HepG2 (cell line): ENCODE data around the gene ARHGAP30. TPM values are rescaled to one million over a fixed set of nuclear protein-coding genes. Genes with fewer than 3 reads are reported as not detected.

ENCODE experiments used
- ATAD3A ChIP-seq: sonication (generic); formaldehyde crosslinking; IDR thresholded peaks from 2 replicates; pipeline ENCODE4 v1.4.0; 2020; ENCODE audit warnings: missing genetic modification reagents
- CAMTA2 ChIP-seq: sonication (generic); formaldehyde crosslinking; IDR thresholded peaks from 2 replicates; pipeline ENCODE4 v1.4.0; 2020; ENCODE audit warnings: mild to moderate bottlenecking, missing genetic modification reagents, borderline replicate concordance
- CBX5 ChIP-seq: sonication (generic); formaldehyde crosslinking; IDR thresholded peaks from 2 replicates; pipeline ENCODE4 v1.4.0; 2020; ENCODE audit warnings: missing genetic modification reagents, borderline replicate concordance
- DMAP1 ChIP-seq: IDR thresholded peaks from 2 replicates; pipeline ENCODE4 v1.6.1; 2016
- KDM5A ChIP-seq: fragments of 200-600 bp; sonication (generic); IDR thresholded peaks from 2 replicates; pipeline ENCODE4 v1.7.0; 2018; ENCODE audit warnings: antibody characterized with exemption, mild to moderate bottlenecking, low read length, borderline replicate concordance
- KLF6 ChIP-seq: IDR thresholded peaks from 2 replicates; pipeline ENCODE4 v1.8.0; 2016; ENCODE audit warnings: missing biosample characterization, missing genetic modification reagents
- MAFG ChIP-seq: sonication (generic); formaldehyde crosslinking; IDR thresholded peaks from 2 replicates; pipeline ENCODE4 v1.5.1; 2020; ENCODE audit warnings: mild to moderate bottlenecking, missing genetic modification reagents
- ONECUT2 ChIP-seq: sonication (generic); formaldehyde crosslinking; IDR thresholded peaks from 2 replicates; pipeline ENCODE4 v1.4.0; 2020; ENCODE audit warnings: missing genetic modification reagents
- SPEN ChIP-seq: sonication (generic); formaldehyde crosslinking; IDR thresholded peaks from 2 replicates; pipeline ENCODE4 v1.5.1; 2020; ENCODE audit warnings: low read depth, mild to moderate bottlenecking, missing genetic modification reagents
- TAF15 ChIP-seq: fragments of 200-400 bp; formaldehyde crosslinking; IDR thresholded peaks from one replicate; pipeline ENCODE4 v1.6.1; 2018; ENCODE audit warnings: mild to moderate bottlenecking, low read depth, low read length; ENCODE audit not compliant: poor library complexity, severe bottlenecking
- ZFYVE20 ChIP-seq: sonication (generic); formaldehyde crosslinking; IDR thresholded peaks from 2 replicates; pipeline ENCODE4 v1.8.0; 2023; ENCODE audit warnings: low read depth, mild to moderate bottlenecking, moderate library complexity, missing genetic modification reagents, borderline replicate concordance
- ZNF251 ChIP-seq: sonication (generic); formaldehyde crosslinking; IDR thresholded peaks from 2 replicates; pipeline ENCODE4 v1.9.0; 2021; ENCODE audit warnings: mild to moderate bottlenecking, missing genetic modification reagents
- ZNF34 ChIP-seq: sonication (generic); formaldehyde crosslinking; IDR thresholded peaks from 2 replicates; pipeline ENCODE4 v1.4.0; 2020; ENCODE audit warnings: mild to moderate bottlenecking, missing genetic modification reagents, borderline replicate concordance
- ZNF451 ChIP-seq: sonication (generic); formaldehyde crosslinking; IDR thresholded peaks from 2 replicates; pipeline ENCODE4 v1.5.0; 2020; ENCODE audit warnings: mild to moderate bottlenecking, missing genetic modification reagents
- ZNF563 ChIP-seq: sonication (generic); formaldehyde crosslinking; IDR thresholded peaks from 2 replicates; pipeline ENCODE4 v1.8.0; 2022; ENCODE audit warnings: mild to moderate bottlenecking, moderate library complexity, missing genetic modification reagents
- ZNF616 ChIP-seq: sonication (generic); formaldehyde crosslinking; IDR thresholded peaks from 2 replicates; pipeline ENCODE4 v1.5.0; 2020; ENCODE audit warnings: low read depth, mild to moderate bottlenecking, missing genetic modification reagents
- ZNF678 ChIP-seq: sonication (generic); formaldehyde crosslinking; IDR thresholded peaks from 2 replicates; pipeline ENCODE4 v1.4.0; 2020; ENCODE audit warnings: mild to moderate bottlenecking, missing genetic modification reagents
- ZSCAN30 ChIP-seq: sonication (generic); formaldehyde crosslinking; IDR thresholded peaks from 2 replicates; pipeline ENCODE4 v1.5.0; 2020; ENCODE audit warnings: mild to moderate bottlenecking, missing genetic modification reagents
- polyA plus RNA-seq, 8 experiments: library from polyadenylated mRNA; depleted of rRNA in 3 of 8; stranded (reverse) in 7 of 8; unstranded in 1 of 8; fragments of >200 nt; fragmentation: Illumina TruSeq in 4 of 8; extraction: Trizol in 4 of 8; gene quantifications; 2 replicates each; pipeline versions ENCODE4 v1.2.1 to v1.2.3, GENCODE V29; 2011 to 2016; ENCODE audit warnings: low read depth in 4 of 8, missing spikeins in 1 of 8, mixed read lengths in 1 of 8; ENCODE audit not compliant: insufficient read depth in 1 of 8
- total RNA-seq, 5 experiments: library from RNA; depleted of rRNA; stranded (reverse); fragments of >200 nt; fragmentation: Illumina TruSeq; extraction: Trizol; gene quantifications; 2 replicates each; pipeline ENCODE4 v1.2.3, GENCODE V29; 2016; ENCODE audit warnings: low read depth in 1 of 5
- TF ChIP-seq, protein P1 (sequence below): sonication (generic); formaldehyde crosslinking; IDR thresholded peaks from 2 replicates; pipeline ENCODE4 v1.4.0; 2020; ENCODE audit warnings: missing genetic modification reagents
- TF ChIP-seq, protein P2 (sequence below): sonication (generic); formaldehyde crosslinking; IDR thresholded peaks from 2 replicates; pipeline ENCODE4 v1.5.1; 2020; ENCODE audit warnings: mild to moderate bottlenecking, missing genetic modification reagents
- TF ChIP-seq, protein P3 (sequence below): sonication (generic); formaldehyde crosslinking; IDR thresholded peaks from 2 replicates; pipeline ENCODE4 v1.9.0; 2022; ENCODE audit warnings: missing genetic modification reagents, mild to moderate bottlenecking, borderline replicate concordance
- TF ChIP-seq, protein P4 (sequence below): sonication (generic); formaldehyde crosslinking; IDR thresholded peaks from 2 replicates; pipeline ENCODE4 v1.5.0; 2020; ENCODE audit warnings: missing genetic modification reagents, mild to moderate bottlenecking, borderline replicate concordance

Gene ARHGAP30
- total and polyA plus RNA-seq, 2 of the 13 experiments (the other 11 are each of a cell fraction or from before 2014, with no cell fraction given), result 0.13 to 0.20 TPM

DNA sequence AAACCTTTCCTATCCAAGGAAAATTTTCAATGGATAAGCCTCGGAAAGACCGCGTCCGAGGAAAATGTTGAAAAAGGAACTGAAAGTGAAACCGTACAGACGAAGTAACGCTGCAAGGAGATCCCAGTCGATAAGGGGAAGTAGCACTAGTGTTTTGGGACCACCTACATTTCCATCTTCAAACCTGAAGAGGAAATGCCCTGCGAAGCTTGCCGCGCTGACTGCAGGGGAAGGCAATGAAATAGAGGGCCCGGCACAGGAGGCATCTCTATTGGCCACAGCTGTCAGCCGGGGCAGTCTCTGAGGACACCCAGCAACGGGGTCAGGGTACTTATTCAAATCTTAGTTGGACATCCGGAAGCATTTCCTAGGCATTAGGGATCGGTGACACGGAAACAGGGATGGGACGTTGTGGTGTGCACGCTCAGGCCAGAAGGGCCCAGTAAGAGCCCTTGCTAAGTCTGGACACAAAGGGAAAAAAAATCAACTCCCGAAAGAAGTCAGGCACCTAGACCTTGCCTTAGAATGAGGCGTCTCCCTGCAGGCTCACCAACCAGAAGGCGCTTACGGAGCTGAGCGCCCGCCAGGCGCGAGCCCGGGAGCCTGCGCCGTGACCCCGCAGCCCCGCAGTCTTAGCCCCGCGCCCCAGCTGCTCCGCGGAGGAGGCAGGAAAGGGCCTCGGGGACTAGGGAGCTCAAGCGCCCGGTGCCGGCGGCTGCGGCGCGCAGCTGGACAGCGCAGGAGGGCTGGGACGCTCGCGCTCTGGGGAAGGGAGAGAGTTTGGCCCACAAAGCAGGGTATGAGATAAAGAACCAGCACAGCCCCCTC is 24.6 kb downstream of the ARHGAP30 start (continued):
- TF ChIP-seq, protein P1, sequence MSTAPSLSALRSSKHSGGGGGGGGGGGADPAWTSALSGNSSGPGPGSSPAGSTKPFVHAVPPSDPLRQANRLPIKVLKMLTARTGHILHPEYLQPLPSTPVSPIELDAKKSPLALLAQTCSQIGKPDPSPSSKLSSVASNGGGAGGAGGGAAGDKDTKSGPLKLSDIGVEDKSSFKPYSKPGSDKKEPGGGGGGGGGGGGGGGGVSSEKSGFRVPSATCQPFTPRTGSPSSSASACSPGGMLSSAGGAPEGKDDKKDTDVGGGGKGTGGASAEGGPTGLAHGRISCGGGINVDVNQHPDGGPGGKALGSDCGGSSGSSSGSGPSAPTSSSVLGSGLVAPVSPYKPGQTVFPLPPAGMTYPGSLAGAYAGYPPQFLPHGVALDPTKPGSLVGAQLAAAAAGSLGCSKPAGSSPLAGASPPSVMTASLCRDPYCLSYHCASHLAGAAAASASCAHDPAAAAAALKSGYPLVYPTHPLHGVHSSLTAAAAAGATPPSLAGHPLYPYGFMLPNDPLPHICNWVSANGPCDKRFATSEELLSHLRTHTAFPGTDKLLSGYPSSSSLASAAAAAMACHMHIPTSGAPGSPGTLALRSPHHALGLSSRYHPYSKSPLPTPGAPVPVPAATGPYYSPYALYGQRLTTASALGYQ, result no peak
- TF ChIP-seq TAF15 (no peak), ZNF34 (CRISPR knock-in tag) (no peak), ZSCAN30 (CRISPR knock-in tag) (no peak), ATAD3A (CRISPR knock-in tag) (no peak), ZFYVE20 (no peak), SPEN (no peak), CBX5 (CRISPR knock-in tag) (no peak), DMAP1 (CRISPR knock-in tag) (peak; percentile 9; the same call in 1 of the 2 replicates), KLF6 (CRISPR knock-in tag) (no peak), MAFG (CRISPR knock-in tag) (no peak), ZNF616 (CRISPR knock-in tag) (no peak), KDM5A (peak; percentile 71), ZNF251 (CRISPR knock-in tag) (no peak), CAMTA2 (CRISPR knock-in tag) (no peak), ZNF678 (CRISPR knock-in tag) (no peak), ZNF451 (no peak), ONECUT2 (no peak), ZNF563 (CRISPR knock-in tag) (peak; percentile 54; the same call in 1 of the 2 replicates)
- TF ChIP-seq, protein P2, sequence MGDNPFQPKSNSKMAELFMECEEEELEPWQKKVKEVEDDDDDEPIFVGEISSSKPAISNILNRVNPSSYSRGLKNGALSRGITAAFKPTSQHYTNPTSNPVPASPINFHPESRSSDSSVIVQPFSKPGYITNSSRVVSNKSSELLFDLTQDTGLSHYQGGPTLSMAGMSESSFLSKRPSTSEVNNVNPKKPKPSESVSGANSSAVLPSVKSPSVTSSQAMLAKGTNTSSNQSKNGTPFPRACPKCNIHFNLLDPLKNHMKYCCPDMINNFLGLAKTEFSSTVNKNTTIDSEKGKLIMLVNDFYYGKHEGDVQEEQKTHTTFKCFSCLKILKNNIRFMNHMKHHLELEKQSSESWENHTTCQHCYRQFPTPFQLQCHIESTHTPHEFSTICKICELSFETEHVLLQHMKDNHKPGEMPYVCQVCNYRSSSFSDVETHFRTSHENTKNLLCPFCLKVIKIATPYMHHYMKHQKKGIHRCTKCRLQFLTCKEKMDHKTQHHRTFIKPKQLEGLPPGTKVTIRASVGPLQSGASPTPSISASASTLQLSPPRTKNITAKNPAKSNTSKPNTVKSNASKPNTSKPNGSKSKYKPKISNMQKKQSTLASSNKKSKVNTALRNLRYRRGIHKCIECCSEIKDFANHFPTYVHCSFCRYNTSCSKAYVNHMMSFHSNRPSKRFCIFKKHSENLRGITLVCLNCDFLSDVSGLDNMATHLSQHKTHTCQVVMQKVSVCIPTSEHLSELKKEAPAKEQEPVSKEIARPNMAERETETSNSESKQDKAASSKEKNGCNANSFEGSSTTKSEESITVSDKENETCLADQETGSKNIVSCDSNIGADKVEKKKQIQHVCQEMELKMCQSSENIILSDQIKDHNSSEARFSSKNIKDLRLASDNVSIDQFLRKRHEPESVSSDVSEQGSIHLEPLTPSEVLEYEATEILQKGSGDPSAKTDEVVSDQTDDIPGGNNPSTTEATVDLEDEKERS (CRISPR knock-in tag), result no peak
- TF ChIP-seq, protein P3, sequence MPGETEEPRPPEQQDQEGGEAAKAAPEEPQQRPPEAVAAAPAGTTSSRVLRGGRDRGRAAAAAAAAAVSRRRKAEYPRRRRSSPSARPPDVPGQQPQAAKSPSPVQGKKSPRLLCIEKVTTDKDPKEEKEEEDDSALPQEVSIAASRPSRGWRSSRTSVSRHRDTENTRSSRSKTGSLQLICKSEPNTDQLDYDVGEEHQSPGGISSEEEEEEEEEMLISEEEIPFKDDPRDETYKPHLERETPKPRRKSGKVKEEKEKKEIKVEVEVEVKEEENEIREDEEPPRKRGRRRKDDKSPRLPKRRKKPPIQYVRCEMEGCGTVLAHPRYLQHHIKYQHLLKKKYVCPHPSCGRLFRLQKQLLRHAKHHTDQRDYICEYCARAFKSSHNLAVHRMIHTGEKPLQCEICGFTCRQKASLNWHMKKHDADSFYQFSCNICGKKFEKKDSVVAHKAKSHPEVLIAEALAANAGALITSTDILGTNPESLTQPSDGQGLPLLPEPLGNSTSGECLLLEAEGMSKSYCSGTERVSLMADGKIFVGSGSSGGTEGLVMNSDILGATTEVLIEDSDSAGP, result no peak
- TF ChIP-seq, protein P4, sequence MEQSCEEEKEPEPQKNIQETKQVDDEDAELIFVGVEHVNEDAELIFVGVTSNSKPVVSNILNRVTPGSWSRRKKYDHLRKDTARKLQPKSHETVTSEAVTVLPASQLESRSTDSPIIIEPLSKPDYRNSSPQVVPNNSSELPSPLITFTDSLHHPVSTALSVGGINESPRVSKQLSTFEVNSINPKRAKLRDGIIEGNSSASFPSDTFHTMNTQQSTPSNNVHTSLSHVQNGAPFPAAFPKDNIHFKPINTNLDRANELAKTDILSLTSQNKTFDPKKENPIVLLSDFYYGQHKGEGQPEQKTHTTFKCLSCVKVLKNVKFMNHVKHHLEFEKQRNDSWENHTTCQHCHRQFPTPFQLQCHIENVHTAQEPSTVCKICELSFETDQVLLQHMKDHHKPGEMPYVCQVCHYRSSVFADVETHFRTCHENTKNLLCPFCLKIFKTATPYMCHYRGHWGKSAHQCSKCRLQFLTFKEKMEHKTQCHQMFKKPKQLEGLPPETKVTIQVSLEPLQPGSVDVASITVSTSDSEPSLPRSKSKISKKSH (CRISPR knock-in tag), result no peak
